Right ventricle myocardium superior (tissue), 1 donor: ENCODE data around the gene GAPVD1. TPM values are rescaled to one million over a fixed set of nuclear protein-coding genes. Genes with fewer than 3 reads are reported as not detected.
A peak's percentile ranks its signal among the peaks of the same experiment; 100 is the strongest.

Experiments
- ATAC-seq: fragments of 200-7000 bp; cut with Tn5 transposase; one replicate; pipeline ENCODE4 v1.9.1; 2020; ENCODE audit warnings: mild to moderate bottlenecking; ENCODE audit not compliant: poor library complexity
- DNase-seq: peaks from one replicate; pipeline ENCODE4 v3.0.0-alpha.2; 2020
- intact Hi-C: fragments of 100-400 bp; cut with DNase I; formaldehyde crosslinking; loops from one replicate; pipeline ENCODE4 v1.11.2; 2022
- total RNA-seq: library from RNA; stranded (reverse); fragmentation: NEBNext Ultra II Directional; extraction: Animal tissue kit (Norgen Biotek cat#: 25700); gene quantifications from one replicate; pipeline ENCODE4 v1.2.1, GENCODE V29; 2021
- donor health status: DM: no; HTN: yes; CAD: no; lungs with severe emphysema.

The GAPVD1 gene
- total RNA-seq, 1 donor from 2014 or later = 31.9 TPM

- DNase-seq (peak; percentile 27), ATAC-seq (no peak)
- intact Hi-C loops = loop anchor here (5.0 kb wide), 2 partner anchors 217 to 817 kb away; no protein-coding TSS in a partner anchor
Measured at GRCh38 chr9:125409637-125410521, 148.3 kb downstream of the GAPVD1 start.

- intact Hi-C loops = no loop called here
- DNase-seq = peak; percentile 40
Measured at GRCh38 chr9:125410522-125410894, 148.9 kb downstream of the GAPVD1 start.

GRCh38 chr9:125411171-125411756, 149.6 kb downstream of the GAPVD1 start:
- ATAC-seq = no peak
- intact Hi-C loops = no loop called here
- peak; percentile 26 for DNase-seq

More at GRCh38 chr9:125410522-125410894, 148.9 kb downstream of the GAPVD1 start:
- no peak for ATAC-seq

- DNase-seq (peak; percentile 7), ATAC-seq (no peak)
- intact Hi-C loops = no loop called here
Measured at GRCh38 chr9:125412166-125412565, 150.5 kb downstream of the GAPVD1 start.

GRCh38 chr9:125413579-125413978, 152.0 kb downstream of the GAPVD1 start:
- intact Hi-C loops = no loop called here

GRCh38 chr9:125415583-125416460, 154.2 kb downstream of the GAPVD1 start:
- ATAC-seq = peak; percentile 52
- intact Hi-C loops = loop anchor here (5.0 kb wide), 1 partner anchor 321 kb away; no protein-coding TSS in a partner anchor
- peak; percentile 26 for DNase-seq

More at GRCh38 chr9:125413579-125413978, 152.0 kb downstream of the GAPVD1 start:
- ATAC-seq = no peak
- DNase-seq = peak; percentile 32

- intact Hi-C loops = loop anchor here (5.0 kb wide), 1 partner anchor 321 kb away; no protein-coding TSS in a partner anchor
- ATAC-seq = no peak
Measured at GRCh38 chr9:125416517-125416916, 154.9 kb downstream of the GAPVD1 start.

More at GRCh38 chr9:125416517-125416916, 154.9 kb downstream of the GAPVD1 start:
- DNase-seq = no peak

Other genes starting within 250 kb of the GAPVD1 start
- gene SCAI, start 118.3 kb upstream of the GAPVD1 start, total RNA-seq = 3.3 TPM
- gene PPP6C, start 72.0 kb upstream of the GAPVD1 start, total RNA-seq = 34.2 TPM
- 7.0 TPM for gene RABEPK, start 61.3 kb upstream of the GAPVD1 start, total RNA-seq
- 159 TPM for gene HSPA5, start 20.5 kb upstream of the GAPVD1 start, total RNA-seq